Skeletal muscle cell (primary cell): Measurements from ENCODE around the gene FMNL1.

Source experiments
- DNase-seq: peaks from one replicate; pipeline ENCODE4 v3.0.0-alpha.2; 2010; ENCODE audit warnings: low read depth
- H3K4me3 ChIP-seq: 2 replicates; pipeline ENCODE4 v1.5.1; 2011; ENCODE audit warnings: low read depth, mild to moderate bottlenecking, control low read depth, low read length, moderate library complexity

The FMNL1 gene

DNA sequence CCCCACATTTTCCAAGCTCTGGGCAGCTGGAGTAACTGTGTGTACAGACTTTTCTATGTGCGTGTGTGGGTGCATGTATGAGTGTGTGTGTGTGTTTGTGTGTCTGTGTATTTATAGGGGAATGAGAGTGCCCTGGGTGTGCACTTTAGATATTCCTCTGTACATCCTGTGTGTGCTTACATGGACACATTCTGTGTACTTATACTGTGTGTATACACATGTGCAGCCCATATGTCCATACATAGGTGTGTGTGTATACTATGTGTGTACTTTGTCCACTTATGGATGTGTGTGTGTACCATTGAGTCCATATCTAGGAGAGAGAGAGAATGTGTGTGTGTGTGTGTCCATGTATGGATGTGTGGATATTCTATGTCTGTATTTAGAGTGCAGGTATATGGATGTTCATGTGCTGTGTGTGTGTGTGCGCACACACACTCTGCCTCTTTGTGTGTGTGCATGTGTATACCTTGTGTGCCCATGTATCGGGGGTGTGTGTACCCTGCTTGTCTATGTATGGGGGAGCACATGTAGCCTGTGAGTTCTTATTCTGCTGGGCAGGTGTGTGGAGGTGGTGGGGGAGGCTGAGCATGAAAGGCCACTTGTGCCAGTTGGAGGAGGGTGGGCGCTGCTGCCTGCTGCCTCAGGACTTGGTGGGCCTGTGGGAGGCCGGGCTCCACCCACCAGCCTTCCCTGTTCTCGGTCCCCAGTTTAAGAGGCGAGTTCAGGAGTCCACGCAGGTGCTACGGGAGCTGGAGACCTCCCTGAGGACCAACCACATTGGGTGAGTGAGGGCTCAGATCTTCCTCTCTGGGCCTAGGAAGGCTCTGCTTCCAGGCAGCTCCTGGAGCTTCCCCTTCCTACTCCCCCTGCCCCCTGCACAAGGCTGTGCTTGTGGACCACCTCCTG, 11.1 kb downstream of the FMNL1 start:
- no peak overlapping the region for H3K4me3 ChIP-seq
- no peak for DNase-seq

DNA sequence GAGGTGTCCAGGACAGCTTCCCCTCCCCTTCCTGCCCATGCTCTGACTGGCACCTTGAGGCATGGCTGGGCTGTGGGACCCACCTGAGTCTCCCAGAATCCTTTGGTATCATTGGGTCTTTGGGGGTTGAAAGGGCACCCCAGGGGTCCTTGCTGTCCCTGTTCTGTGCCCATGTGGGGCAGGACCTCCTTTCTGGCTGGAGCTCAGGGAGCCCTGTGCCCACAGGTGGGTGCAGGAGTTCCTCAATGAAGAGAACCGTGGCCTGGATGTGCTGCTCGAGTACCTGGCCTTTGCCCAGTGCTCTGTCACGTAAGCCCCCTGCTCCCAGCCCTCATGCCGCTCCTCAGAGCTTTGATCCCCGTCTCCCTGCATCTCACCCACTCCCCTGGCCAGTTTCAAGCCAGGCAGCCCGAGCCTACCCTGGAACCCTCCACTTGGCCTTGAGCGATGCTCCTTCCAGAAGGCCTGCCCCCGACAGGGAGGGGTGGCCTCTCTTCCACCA, 11.8 kb downstream of the FMNL1 start:
- DNase-seq, result no peak
- H3K4me3 ChIP-seq, result no peak overlapping the region

DNA sequence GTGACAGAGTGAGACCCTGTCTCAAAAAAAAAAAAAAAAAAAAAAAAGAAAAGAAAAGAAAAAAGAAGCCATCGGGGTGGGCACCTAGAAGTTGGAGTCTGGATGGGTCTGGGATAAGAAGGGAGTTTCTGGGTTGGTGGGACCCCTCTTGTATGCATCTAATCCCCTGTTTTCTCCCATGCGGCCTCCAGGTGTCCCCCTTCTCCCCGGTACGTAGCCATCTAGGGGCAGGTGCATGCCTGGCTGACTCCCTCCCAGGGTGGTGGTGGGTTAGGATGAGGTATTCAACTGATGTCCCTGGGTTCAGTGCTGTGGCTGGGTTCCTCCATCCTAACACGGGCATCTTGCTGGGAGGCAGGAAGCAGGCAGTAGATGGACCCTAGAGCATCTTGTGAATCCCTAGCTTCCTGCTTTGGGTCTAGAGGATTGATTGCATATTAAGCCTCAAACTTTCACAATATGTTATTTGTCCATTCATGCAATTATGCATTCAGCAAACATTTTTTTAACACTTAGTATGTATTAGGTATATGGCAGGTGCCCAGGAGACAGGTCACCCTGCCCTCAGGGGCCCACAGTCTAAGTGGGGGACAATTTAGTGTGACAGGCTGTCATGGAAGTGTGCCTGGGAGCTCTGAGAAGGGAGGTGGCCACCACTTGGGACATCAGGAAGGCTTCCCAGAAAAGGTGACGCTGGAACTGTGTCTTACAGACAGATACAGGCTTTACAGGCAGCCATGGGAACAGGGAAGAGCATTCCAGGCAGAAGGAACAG, 13.1 kb downstream of the FMNL1 start:
- H3K4me3 ChIP-seq, result no peak overlapping the region
- DNase-seq, result no peak

DNA sequence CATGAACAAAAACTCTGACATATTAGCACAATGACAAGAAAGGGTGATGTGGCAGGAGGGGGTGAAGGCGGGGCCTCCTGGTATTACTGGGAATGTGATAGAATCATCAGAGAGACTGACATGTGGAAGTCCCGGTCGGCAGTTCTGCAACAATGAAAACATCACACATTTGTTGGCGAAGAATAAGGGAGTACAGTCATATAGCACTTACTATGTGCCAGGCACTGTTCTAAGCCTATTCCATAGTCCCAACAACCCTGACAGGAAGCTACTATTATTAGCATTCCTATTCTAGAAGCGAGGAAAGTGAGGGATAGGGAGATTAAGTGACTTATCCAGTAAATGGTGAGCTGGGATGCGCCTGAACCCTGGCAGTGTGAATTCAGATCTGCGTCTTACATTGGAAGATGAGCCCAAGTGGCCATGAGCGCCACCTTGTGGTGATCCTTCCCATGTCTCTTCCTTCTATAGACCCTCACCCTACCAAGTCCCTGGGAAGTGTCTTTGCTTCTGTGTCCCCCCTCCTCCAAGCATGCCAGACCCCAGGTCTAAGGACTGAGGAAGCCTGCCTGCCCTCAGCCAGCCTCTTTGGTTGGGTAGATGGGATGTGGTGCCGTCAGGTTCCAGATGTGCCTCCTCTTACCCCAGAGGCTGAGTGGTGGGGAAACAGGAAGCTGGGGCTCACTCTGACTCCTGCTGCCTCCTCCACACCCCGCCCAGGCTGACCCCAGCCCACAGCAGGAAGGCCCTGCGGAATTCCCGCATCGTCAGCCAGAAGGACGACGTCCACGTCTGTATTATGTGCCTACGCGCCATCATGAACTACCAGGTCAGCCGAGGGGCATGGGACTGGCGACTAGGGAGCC, 14.0 kb downstream of the FMNL1 start:
- no peak for DNase-seq
- no peak overlapping the region for H3K4me3 ChIP-seq

DNA sequence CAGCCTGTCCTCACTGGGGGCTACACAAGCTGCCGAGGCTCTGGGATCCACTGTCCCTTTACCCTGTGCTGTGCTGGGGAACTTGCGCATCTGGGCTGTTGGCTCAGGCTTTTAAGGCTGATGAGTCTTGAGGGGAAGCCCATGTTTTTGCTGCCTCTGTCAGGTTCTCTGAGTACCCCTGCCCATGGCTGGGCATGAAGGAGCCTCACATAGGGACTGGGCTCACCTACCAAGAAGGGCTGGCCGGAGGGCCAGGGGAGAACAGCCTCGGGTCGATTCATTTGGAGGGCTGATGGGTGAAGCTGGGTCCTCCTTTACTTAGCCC, 14.6 kb downstream of the FMNL1 start:
- no peak for DNase-seq
- H3K4me3 ChIP-seq, result no peak overlapping the region

DNA sequence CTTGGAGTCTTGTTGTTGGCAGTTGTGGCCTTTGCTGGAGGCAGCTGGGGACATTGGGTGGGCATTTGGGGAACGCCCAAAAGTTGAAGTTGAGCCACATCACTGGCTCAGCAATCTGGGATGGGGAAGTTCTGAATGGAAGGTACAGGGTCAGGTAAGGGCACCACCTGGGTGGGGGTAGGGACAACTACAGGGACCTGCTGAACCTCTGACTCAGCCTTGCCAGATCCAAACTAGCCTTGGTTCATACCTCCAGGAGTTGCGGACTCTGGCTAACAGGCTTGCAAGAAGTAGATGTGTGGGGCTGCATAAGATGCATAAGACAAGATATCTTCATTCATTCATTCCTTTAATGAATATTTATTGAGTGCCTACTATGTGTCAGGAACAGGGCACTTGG, 16.0 kb downstream of the FMNL1 start:
- no peak overlapping the region for H3K4me3 ChIP-seq
- no peak for DNase-seq

DNA sequence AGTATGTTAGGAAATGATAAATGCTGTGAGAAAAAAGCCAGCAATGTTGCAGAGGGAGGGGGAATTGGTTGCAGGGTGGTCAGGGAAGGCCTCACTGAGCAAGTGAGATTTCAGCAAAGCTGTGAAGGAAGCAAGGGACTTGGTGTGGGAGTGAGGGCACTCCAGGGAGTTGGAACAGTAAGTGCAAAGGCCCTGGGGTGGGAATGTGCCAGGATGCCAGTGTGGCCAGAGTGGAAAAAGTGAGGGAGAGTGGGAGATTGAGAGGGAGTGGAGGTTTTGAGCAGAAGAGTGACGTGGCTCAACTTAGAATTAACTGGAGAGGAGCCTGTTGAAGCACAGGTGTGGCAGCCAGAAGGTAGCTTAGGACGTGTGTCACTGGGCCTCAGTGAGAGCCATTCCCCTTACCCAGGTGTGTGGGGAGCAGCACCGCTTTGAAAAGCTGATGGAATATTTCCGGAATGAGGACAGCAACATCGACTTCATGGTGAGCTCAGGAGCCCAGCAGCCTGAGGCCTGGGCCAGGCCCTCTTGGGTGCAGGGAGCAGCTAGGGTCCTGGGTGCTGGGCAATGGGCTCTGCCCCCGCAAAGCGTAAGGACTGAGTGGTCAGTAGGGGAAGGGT, 16.6 kb downstream of the FMNL1 start:
- H3K4me3 ChIP-seq, result no peak overlapping the region
- no peak for DNase-seq

DNA sequence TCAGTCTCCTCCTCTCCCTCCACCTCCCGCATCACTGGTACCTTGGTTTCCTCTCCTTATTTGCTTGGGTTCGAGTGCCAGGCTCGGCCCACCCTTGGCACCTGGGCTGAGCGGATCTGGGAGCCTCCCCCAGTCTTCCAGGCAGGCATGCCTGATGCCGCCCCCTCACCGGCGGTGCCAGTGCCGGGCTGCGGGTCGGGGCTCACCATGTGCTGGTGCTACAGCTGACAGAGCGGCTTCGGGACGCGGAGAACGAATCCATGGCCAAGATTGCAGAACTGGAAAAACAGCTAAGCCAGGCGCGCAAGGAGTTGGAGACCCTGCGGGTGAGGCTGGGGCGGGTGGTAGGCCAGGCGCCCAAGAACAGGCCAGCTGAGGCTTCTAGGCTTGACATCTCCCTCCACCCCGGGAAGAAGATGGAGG, 19.2 kb downstream of the FMNL1 start:
- no peak for DNase-seq
- H3K4me3 ChIP-seq, result no peak overlapping the region

DNA sequence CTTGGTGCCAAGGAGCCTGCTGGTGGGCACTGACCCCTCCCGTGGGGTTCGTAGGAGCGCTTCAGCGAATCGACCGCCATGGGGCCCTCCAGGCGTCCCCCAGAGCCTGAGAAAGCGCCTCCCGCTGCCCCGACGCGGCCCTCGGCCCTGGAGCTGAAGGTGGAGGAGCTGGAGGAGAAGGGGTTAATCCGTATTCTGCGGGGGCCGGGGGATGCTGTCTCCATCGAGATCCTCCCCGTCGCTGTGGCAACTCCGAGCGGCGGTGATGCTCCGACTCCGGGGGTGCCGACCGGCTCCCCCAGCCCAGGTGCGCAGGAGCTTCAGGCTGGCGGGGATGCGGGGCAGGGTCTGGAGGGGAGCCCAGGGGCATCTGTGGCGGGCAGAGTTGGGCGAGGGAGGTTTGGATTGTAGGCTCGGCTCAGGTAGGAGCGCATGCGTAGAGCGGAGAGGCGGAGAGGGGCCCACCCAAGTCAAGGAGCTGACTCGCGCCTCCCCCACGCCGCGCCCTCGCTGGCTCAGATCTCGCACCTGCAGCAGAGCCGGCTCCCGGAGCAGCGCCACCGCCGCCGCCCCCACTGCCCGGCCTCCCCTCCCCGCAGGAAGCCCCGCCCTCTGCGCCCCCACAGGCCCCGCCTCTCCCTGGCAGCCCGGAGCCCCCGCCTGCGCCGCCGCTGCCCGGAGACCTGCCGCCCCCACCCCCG, 19.8 kb downstream of the FMNL1 start:
- H3K4me3 ChIP-seq, result peak overlapping the region; percentile 26
- no peak for DNase-seq

DNA sequence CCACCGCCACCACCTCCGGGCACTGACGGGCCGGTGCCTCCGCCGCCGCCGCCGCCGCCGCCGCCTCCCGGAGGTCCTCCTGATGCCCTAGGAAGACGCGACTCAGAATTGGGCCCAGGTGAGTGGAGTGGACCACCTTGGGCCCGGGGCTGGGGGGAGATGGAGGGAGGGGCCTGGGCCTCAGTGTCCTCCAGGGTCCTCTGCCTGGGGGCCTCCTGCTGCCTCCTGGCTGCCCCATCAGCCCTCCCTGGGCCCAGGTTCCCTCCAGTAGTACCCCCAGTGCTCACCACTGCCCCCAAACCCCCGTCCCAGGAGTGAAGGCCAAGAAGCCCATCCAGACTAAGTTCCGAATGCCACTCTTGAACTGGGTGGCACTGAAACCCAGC, 20.3 kb downstream of the FMNL1 start:
- DNase-seq, result no peak
- no peak overlapping the region for H3K4me3 ChIP-seq

DNA sequence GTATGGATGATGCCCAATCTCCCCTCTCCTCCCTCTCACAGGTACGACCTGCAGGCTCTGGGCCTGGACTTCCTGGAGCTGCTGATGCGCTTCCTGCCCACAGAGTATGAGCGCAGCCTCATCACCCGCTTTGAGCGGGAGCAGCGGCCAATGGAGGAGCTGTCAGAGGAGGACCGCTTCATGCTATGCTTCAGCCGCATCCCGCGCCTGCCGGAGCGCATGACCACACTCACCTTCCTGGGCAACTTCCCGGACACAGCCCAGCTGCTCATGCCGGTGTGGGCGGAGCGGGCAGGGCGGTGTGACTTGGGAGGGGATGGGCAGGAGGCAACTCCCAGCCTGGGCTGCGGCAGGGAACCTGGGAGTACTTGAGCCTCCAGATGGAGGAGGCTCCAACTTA, 22.1 kb downstream of the FMNL1 start:
- DNase-seq, result no peak
- H3K4me3 ChIP-seq, result no peak overlapping the region

DNA sequence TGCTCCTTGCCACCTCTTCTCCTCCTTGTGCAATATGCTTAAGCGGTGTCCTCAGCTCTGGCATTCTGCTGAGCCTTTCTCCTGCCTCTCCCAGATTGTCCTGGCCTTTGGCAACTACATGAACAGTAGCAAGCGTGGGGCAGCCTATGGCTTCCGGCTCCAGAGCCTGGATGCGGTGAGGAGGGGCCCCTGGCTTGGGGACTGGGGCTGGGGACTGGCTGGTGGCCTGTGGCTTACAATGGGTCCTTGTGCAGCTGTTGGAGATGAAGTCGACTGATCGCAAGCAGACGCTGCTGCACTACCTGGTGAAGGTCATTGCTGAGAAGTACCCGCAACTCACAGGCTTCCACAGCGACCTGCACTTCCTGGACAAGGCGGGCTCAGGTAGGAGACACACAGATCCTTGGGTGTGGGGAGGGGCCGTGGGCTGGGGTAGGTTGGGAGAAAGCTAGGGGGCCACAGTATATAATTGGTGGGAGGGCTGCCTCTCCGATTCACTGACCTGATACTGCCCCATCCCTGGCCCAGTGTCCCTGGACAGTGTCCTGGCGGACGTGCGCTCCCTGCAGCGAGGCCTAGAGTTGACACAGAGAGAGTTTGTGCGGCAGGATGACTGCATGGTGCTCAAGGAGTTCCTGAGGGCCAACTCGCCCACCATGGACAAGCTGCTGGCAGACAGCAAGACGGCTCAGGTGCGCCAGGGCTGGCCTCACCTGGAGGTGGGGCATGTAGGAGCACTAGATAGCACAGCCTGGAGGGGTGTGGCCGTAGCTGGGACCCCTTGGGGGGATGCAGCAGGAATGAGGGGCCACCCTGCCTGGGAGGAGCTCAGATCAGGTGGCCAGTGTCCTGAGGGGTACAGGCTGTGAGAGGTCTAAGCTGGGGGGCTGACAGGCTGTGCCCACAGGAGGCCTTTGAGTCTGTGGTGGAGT, 23.3 kb downstream of the FMNL1 start:
- H3K4me3 ChIP-seq, result no peak overlapping the region
- DNase-seq, result no peak

DNA sequence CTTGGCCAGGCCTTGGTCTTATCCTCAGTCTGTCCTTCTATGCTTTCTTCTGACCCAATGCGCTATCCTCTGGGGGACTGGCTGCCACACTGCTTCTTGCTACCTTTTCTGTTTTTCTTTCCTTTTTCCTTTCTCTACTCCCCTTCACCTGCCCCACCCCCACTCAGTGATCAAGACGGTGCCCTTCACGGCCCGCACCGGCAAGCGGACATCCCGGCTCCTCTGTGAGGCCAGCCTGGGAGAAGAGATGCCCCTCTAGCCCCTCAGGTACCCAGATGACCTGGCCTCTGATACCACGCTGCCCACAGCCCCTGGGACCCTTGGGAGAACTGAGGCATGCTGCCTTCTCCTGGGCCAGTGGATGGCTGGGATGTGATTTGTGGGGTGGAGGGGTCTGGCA, 24.7 kb downstream of the FMNL1 start:
- no peak for DNase-seq
- H3K4me3 ChIP-seq, result no peak overlapping the region

DNA sequence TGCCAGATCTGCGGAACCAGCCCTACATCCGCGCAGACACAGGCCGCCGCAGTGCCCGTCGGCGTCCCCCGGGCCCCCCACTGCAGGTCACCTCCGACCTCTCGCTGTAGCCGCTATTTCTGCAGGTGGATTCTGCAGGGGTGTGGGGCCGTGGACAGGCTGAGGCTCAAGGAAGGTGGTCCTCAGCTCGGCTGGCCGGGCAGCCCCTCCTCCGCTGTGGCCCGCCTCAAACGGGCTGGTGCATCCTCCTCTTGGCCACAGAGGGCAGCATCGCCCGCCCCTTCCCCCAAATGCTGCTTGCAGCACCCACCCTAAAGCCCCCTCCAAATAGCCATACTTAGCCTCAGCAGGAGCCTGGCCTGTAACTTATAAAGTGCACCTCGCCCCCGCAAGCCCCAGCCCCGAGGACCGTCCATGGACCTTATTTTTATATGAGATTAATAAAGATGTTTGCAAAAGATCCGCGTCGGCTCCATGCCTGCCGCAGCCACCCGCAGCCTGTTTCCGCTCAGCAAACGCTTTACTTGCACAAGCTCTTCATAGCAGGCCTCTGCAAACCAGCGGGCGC, 25.3 kb downstream of the FMNL1 start:
- DNase-seq, result no peak

DNA sequence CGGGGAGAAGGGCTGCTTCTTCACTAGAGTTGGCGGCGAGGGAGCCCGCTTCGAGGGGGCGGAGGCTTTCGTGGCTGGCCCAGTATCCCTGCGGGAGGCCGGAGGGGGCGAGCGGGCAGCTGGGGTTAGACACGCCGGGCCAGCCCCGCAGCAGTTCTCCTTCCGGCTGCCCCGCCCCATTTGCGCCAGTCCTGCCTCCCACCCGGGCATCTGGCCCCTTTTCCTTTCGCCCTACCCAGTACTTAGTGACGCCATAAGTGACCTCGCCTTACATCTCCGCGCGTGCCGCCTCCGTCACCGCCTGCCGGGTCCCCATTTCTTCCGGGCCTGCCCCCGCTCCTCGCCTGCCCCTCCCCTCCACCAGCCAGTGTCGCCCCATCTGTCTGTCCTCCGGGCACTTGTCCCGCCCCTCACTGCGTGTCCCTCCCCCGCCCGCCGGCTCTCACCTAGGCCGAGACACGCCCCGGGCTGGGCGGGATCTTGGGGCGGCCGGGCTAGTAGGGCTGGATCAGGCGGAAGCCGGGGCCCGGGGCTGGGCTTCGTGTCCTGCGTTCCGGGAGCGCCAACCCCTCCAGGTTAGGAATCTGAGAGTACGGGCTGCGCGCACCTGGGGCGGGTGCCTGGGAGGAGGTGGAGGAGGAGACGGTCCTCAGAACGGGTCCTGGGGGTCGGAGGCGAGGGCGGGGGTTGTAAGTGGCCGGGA, 25.9 kb downstream of the FMNL1 start:
- H3K4me3 ChIP-seq, result peak overlapping the region; percentile 53
- DNase-seq, result peak; percentile 38

More for the DNA sequence above, 25.3 kb downstream of the FMNL1 start:
- peak overlapping the region; percentile 53 for H3K4me3 ChIP-seq

DNA sequence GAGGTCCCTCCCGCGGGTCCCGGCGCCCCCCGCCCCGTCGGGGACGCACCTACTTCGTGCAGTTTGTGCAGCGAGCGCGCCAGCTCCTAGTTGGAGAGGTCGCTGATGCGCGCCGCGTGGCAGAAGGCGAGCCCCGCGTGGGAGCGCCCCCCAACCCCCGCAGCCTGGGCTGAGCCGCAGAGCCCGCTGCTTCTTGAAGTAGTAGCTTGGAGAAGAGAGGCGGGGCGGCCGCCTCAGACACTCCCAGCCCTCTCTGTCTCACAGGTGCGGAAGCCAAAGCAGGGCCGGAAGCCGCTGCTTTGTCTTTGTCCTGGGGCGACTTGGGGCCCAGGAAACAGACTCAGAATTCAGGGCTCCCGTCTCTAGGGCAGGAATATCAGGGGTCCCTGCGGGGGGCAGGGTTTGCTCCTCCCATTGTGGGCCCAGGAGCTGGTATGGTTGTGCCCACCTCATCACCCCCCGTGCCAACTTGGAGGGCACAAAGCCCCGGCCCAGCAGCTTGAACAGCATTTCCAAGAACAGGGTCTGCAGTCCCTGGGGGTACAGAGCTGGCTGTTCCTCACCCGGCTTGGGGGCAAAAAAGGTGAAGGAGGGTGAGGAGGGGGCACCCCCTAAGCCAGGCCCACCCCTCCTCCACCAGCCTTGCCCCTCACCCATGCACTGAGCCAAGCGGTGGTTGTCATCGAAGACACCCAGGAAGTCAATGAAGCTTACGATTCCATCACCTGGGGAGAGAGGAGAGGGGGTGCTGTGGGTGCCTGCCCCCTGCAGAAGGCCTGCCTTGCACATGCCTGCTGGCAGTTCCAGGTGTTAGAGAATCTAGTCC, 26.7 kb downstream of the FMNL1 start:
- DNase-seq, result no peak
- H3K4me3 ChIP-seq, result peak overlapping the region; percentile 53
